GM23248 (cell line): ENCODE results near the gene CFAP20DC. TPM values are rescaled to one million over a fixed set of nuclear protein-coding genes. Genes with fewer than 3 reads are reported as not detected.

ENCODE experiments used
- DNase-seq: peaks from one replicate; pipeline ENCODE4 v3.0.0-alpha.2; 2015
- H2AFZ ChIP-seq: fragments of 200-600 bp; sonication (generic); 2 replicates; pipeline ENCODE4 v1.6.1; 2016; ENCODE audit warnings: antibody characterized with exemption
- H3F3A ChIP-seq: fragments of 200-600 bp; sonication (generic); 2 replicates; pipeline ENCODE4 v1.6.1; 2016; ENCODE audit warnings: mild to moderate bottlenecking, antibody characterized with exemption, mixed run types; ENCODE audit not compliant: insufficient read depth
- H3K27ac ChIP-seq: fragments of 200-600 bp; sonication (generic); 2 replicates; pipeline ENCODE4 v1.5.1; 2016; ENCODE audit warnings: mild to moderate bottlenecking
- H3K27me3 ChIP-seq: fragments of 200-600 bp; sonication (generic); replicated peaks from 2 replicates; pipeline ENCODE4 v1.6.1; 2016; ENCODE audit warnings: mild to moderate bottlenecking; ENCODE audit not compliant: insufficient read depth
- H3K36me3 ChIP-seq: fragments of 200-600 bp; sonication (generic); 2 replicates; pipeline ENCODE4 v1.6.1; 2016; ENCODE audit warnings: low read depth, mild to moderate bottlenecking
- H3K4me1 ChIP-seq: fragments of 200-600 bp; sonication (generic); 2 replicates; pipeline ENCODE4 v1.6.1; 2016; ENCODE audit warnings: mild to moderate bottlenecking; ENCODE audit not compliant: insufficient read depth
- H3K4me2 ChIP-seq: fragments of 200-600 bp; sonication (generic); one replicate; pipeline ENCODE4 v1.6.1; 2016; ENCODE audit warnings: mild to moderate bottlenecking; ENCODE audit not compliant: unreplicated experiment
- H3K4me3 ChIP-seq: fragments of 200-600 bp; sonication (generic); 2 replicates; pipeline ENCODE4 v1.5.1; 2016; ENCODE audit warnings: mild to moderate bottlenecking
- H3K79me2 ChIP-seq: fragments of 200-600 bp; sonication (generic); 2 replicates; pipeline ENCODE4 v1.6.1; 2016; ENCODE audit warnings: mild to moderate bottlenecking; ENCODE audit not compliant: insufficient read depth
- H3K9ac ChIP-seq: fragments of 200-600 bp; sonication (generic); 2 replicates; pipeline ENCODE4 v1.6.1; 2016; ENCODE audit warnings: mild to moderate bottlenecking
- H3K9me2 ChIP-seq: fragments of 200-600 bp; sonication (generic); 2 replicates; pipeline ENCODE4 v1.6.1; 2016; ENCODE audit warnings: mixed run types, mild to moderate bottlenecking, moderate library complexity; ENCODE audit not compliant: insufficient read depth
- H3K9me3 ChIP-seq: fragments of 200-600 bp; sonication (generic); one replicate; pipeline ENCODE4 v1.6.1; 2017; ENCODE audit warnings: low read depth
- H4K20me1 ChIP-seq: fragments of 200-600 bp; sonication (generic); 2 replicates; pipeline ENCODE4 v1.6.0; 2016; ENCODE audit not compliant: insufficient read depth
- EZH2 ChIP-seq: fragments of 200-600 bp; sonication (generic); IDR thresholded peaks from 2 replicates; pipeline ENCODE4 v1.6.1; 2018; ENCODE audit warnings: antibody characterized with exemption, mild to moderate bottlenecking; ENCODE audit not compliant: insufficient read depth, poor library complexity, severe bottlenecking
- EZH2phosphoT487 ChIP-seq: fragments of 200-600 bp; sonication (generic); IDR thresholded peaks from 2 replicates; pipeline ENCODE4 v1.6.1; 2018; ENCODE audit warnings: antibody characterized with exemption, moderate library complexity, mild to moderate bottlenecking, low read depth; ENCODE audit not compliant: insufficient read depth
- WGBS, 2 experiments: methylation state at CpG; one replicate each; pipeline ENCODE4 v1.1.6; 2015 to 2017; ENCODE audit warnings: low lambda C conversion rate in 2 of 2, low coverage in 1 of 2; ENCODE audit errors: missing lambda C conversion rate in 2 of 2; 5-methylcytosine and 5-hydroxymethylcytosine counted together
- in situ Hi-C: fragments of 300-500 bp; cut with MboI; formaldehyde crosslinking; loops from 2 replicates; pipeline ENCODE4 v1.15.0; 2020
- polyA plus RNA-seq: library from polyadenylated mRNA; unstranded; fragments of >200 nt; fragmentation: Nextera tagmentation; extraction: Ambion mirVana; gene quantifications from 2 replicates; pipeline ENCODE4 v1.2.1, GENCODE V29; 2016
- total RNA-seq: library from RNA; depleted of rRNA; stranded (reverse); fragments of >200 nt; shearing (Covaris generic); gene quantifications from 2 replicates; pipeline ENCODE4 v1.2.3, GENCODE V29; 2014

CFAP20DC gene
- total and polyA plus RNA-seq, 2 experiments from 2014 or later: 1.9 to 2.9 TPM

DNA sequence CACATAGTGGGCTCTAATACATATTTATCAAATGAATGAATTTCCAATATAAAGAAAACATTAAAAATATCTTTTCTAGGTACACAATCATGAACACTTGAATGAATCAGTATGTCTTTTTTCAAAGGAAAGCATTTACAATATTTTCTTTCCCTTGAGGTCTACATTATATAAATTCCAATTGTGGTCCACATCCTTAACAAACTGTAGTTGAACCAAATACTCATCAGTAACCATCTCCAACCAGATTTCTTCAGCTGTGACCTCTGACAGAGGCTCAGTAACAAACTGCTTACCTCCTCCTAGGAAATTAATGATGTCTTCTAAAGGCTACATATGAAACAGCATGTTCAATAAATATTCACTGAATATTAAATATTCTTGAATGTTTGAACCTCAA is 58.8 kb downstream of the CFAP20DC start:
- Histone ChIP-seq H3K9ac (no peak overlapping the region), H3K27ac (no peak overlapping the region), H3K4me1 (peaks cover 45% of the 10 kb centered on the region), H2AFZ (no peak overlapping the region), H3K4me2 (no peak overlapping the region), H3K36me3 (no peaks in the 10 kb centered on the region), H3K4me3 (no peak overlapping the region), H3K9me3 (no peaks in the 10 kb centered on the region), H3F3A (peaks cover 27% of the 10 kb centered on the region), H4K20me1 (no peaks in the 10 kb centered on the region), H3K9me2 (no peaks in the 10 kb centered on the region), H3K27me3 (no peaks in the 10 kb centered on the region), H3K79me2 (no peaks in the 10 kb centered on the region)
- no peak for TF ChIP-seq EZH2phosphoT487
- TF ChIP-seq EZH2: no peak
- in situ Hi-C loops: loop anchor here (5.0 kb wide), 1 partner anchor 221 kb away; no protein-coding TSS in a partner anchor
- DNase-seq: no peak

DNA sequence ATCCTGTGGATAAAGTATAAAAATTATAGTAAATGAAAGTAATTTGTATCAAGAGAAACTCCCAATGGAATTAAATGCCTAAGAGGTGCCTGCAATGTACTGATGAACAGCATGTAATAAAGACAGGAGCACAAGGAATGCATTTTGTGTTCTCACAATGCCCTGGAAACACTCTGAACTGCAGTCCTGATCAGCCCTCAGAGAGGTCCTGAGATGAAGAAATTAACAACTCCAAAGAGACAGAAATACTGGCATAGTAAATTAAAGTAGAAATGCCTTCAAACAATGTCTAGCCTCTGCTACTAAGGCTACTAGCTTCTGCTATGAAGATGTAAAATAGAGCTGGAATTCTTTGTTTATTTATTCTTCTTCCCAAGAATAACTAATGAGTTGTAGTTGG is 59.9 kb downstream of the CFAP20DC start:
- in situ Hi-C loops: loop anchor here (5.0 kb wide), 1 partner anchor 222 kb away; no protein-coding TSS in a partner anchor
- peak overlapping the region; percentile 51 for H3K4me2 ChIP-seq
- no peaks in the 10 kb centered on the region for H3K36me3 ChIP-seq
- no peak for TF ChIP-seq EZH2
- TF ChIP-seq EZH2phosphoT487: no peak
- no peak for DNase-seq
- H3K9me2 ChIP-seq: no peaks in the 10 kb centered on the region
- no peaks in the 10 kb centered on the region for H3K27me3 ChIP-seq
- H4K20me1 ChIP-seq: no peaks in the 10 kb centered on the region
- peaks cover 27% of the 10 kb centered on the region for H3F3A ChIP-seq
- H3K27ac ChIP-seq: no peak overlapping the region
- no peaks in the 10 kb centered on the region for H3K9me3 ChIP-seq
- peak overlapping the region; percentile 6; the same call in 1 of the 2 replicates for H2AFZ ChIP-seq
- peaks cover 43% of the 10 kb centered on the region for H3K4me1 ChIP-seq
- H3K9ac ChIP-seq: no peak overlapping the region
- H3K79me2 ChIP-seq: no peaks in the 10 kb centered on the region
- no peak overlapping the region for H3K4me3 ChIP-seq

DNA sequence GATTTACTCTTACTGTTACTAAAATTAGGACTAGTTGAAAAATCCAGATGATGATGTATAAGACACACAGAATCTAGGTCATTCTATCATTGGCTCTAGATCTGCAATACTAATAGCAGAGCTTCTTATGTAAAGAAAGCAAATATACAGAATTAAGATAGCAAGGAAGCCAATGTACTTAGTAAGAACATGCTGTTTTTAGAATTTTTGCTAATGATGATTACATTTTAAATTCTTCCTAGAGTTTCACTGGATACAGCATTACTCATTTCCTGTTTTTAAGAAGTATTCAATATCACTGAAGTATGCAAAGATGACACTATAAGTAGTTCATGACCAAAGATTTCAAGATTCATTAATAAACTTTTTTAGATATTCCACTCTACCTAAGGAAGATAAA is 60.7 kb downstream of the CFAP20DC start:
- H3K27me3 ChIP-seq: no peaks in the 10 kb centered on the region
- H3F3A ChIP-seq: peaks cover 27% of the 10 kb centered on the region
- in situ Hi-C loops: no loop called here
- peak; percentile 64 for DNase-seq
- no peaks in the 10 kb centered on the region for H3K9me2 ChIP-seq
- TF ChIP-seq EZH2phosphoT487: no peak
- TF ChIP-seq EZH2: no peak
- no peaks in the 10 kb centered on the region for H3K9me3 ChIP-seq
- no peak overlapping the region for H3K9ac ChIP-seq
- H3K4me3 ChIP-seq: no peak overlapping the region; the same call in 1 of the 2 replicates
- no peak overlapping the region for H2AFZ ChIP-seq
- H4K20me1 ChIP-seq: no peaks in the 10 kb centered on the region
- peak overlapping the region; percentile 1; the same call in 1 of the 2 replicates for H3K27ac ChIP-seq
- no peaks in the 10 kb centered on the region for H3K36me3 ChIP-seq
- H3K4me1 ChIP-seq: peaks cover 41% of the 10 kb centered on the region
- H3K79me2 ChIP-seq: no peaks in the 10 kb centered on the region
- H3K4me2 ChIP-seq: peak overlapping the region; percentile 51

DNA sequence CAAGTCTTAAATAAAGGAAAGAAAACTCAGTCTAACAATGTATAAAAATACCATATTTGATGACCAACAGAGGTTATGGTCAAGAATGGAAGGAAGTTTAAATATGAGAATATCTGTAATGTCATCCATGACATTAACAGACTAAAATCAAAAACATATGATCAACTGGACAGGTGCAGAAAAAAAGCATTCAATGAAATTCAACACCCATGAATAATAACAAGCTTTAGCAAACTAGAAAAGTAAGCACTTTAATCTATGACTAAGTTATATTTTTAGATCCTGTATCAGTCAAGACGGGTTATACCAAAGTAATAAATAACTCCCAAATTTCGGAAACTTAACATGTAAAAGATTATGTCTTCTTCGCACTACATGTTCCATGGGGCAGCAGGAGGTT is 61.8 kb downstream of the CFAP20DC start:
- Histone ChIP-seq H3K36me3 (no peaks in the 10 kb centered on the region), H4K20me1 (no peaks in the 10 kb centered on the region), H3K9me3 (no peaks in the 10 kb centered on the region), H3K4me3 (no peak overlapping the region), H3K4me2 (no peak overlapping the region), H2AFZ (no peak overlapping the region), H3K9ac (no peak overlapping the region), H3K27me3 (no peaks in the 10 kb centered on the region), H3K27ac (no peak overlapping the region), H3K4me1 (peaks cover 44% of the 10 kb centered on the region), H3K9me2 (no peaks in the 10 kb centered on the region), H3F3A (peaks cover 27% of the 10 kb centered on the region), H3K79me2 (no peaks in the 10 kb centered on the region)
- DNase-seq: no peak
- in situ Hi-C loops: no loop called here
- 88 to 90% methylated on average over 3 of the region's 3 CpGs for WGBS, 2 experiments
- TF ChIP-seq EZH2phosphoT487 (no peak), EZH2 (no peak)

DNA sequence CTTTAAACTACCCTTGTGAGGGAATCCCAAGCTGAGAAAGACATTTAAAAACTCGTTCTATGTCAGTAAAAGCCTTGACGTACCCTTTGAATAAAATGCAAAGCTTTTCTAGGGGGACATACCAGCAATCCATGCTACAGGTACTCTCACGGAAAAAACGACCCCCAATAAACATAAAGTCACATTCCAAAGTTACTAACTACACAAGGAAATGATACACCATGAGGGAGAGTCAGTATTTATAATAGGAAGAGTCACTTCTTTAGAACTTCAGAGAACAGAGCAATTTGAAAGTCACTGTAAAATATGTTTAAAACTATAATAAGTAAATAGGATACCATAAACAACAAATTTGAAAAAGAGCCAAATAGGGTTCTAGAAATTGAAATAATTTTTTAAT is 63.2 kb downstream of the CFAP20DC start:
- in situ Hi-C loops: no loop called here
- H3K4me2 ChIP-seq: no peak overlapping the region
- no peaks in the 10 kb centered on the region for H3K36me3 ChIP-seq
- H3K27me3 ChIP-seq: no peaks in the 10 kb centered on the region
- H3K9me2 ChIP-seq: no peaks in the 10 kb centered on the region
- peaks cover 27% of the 10 kb centered on the region for H3F3A ChIP-seq
- no peaks in the 10 kb centered on the region for H3K79me2 ChIP-seq
- no peak overlapping the region for H3K4me3 ChIP-seq
- no peak overlapping the region for H3K9ac ChIP-seq
- H3K27ac ChIP-seq: no peak overlapping the region
- no peak for DNase-seq
- H2AFZ ChIP-seq: no peak overlapping the region
- H3K9me3 ChIP-seq: no peaks in the 10 kb centered on the region
- H4K20me1 ChIP-seq: no peaks in the 10 kb centered on the region
- WGBS, 2 experiments: 60 to 64% methylated on average over 4 of the region's 4 CpGs
- H3K4me1 ChIP-seq: peaks cover 44% of the 10 kb centered on the region
- TF ChIP-seq EZH2: no peak
- TF ChIP-seq EZH2phosphoT487: no peak
